Upper lobe of right lung (tissue), 1 donor: ENCODE measurements around the gene OTOP3. TPM values are rescaled to one million over a fixed set of nuclear protein-coding genes. Genes with fewer than 3 reads are reported as not detected.

Experiments used
- ATAC-seq: fragments of 200-7000 bp; cut with Tn5 transposase; one replicate; pipeline ENCODE4 v1.9.1; 2020; ENCODE audit warnings: mild to moderate bottlenecking, moderate library complexity
- DNase-seq: peaks from one replicate; pipeline ENCODE4 v3.0.0-alpha.2; 2020
- H3K27ac ChIP-seq: fragments of 200-600 bp; one replicate; pipeline ENCODE4 v1.8.0; 2022
- H3K27me3 ChIP-seq: fragments of 200-600 bp; one replicate; pipeline ENCODE4 v1.8.0; 2022; ENCODE audit warnings: mild to moderate bottlenecking
- H3K36me3 ChIP-seq: fragments of 200-600 bp; one replicate; pipeline ENCODE4 v1.8.0; 2022
- H3K4me1 ChIP-seq: fragments of 200-600 bp; one replicate; pipeline ENCODE4 v1.8.0; 2022
- H3K4me3 ChIP-seq: fragments of 200-600 bp; one replicate; pipeline ENCODE4 v1.8.0; 2022; ENCODE audit warnings: mild to moderate bottlenecking
- H3K9me3 ChIP-seq: fragments of 200-600 bp; one replicate; pipeline ENCODE4 v1.8.0; 2022
- CTCF ChIP-seq: fragments of 200-600 bp; IDR thresholded peaks from one replicate; pipeline ENCODE4 v1.8.0; 2022; ENCODE audit warnings: antibody characterized with exemption
- intact Hi-C: fragments of 100-400 bp; cut with DNase I; formaldehyde crosslinking; loops from one replicate; pipeline ENCODE4 v1.11.0; 2022
- total RNA-seq: library from RNA; stranded (reverse); fragmentation: NEBNext Ultra II Directional; extraction: Animal tissue kit (Norgen Biotek cat#: 25700); gene quantifications from one replicate; pipeline ENCODE4 v1.2.1, GENCODE V29; 2021
- donor health status: DM: no; HTN: yes; CAD: no; lungs with severe emphysema.

Gene OTOP3
- total RNA-seq, 1 donor from 2014 or later, result not detected

DNA sequence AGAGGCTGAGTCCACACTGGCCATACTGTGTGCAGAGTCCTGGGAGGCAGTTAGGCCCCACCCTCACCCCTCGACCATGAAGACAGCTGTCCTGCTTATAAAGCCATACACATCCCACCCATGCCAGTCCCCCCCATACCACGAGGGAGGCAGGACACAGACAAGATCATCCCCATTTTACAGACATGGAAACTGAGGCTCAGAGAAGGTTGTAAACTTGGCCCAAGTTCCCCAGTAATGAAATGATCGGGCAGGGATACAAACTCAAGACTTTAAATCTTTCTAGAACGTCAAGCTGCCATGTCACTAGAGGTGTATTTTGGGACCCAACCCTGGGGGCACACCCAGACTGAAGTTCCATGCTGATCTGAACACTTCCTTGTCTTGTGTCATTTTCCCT, 20.4 kb downstream of the OTOP3 start:
- no peak for ATAC-seq
- Histone ChIP-seq H3K4me3 (no peak overlapping the region), H3K27me3 (no peaks in the 10 kb centered on the region), H3K9me3 (no peaks in the 10 kb centered on the region), H3K4me1 (no peaks in the 10 kb centered on the region), H3K27ac (no peak overlapping the region), H3K36me3 (peaks cover 4% of the 10 kb centered on the region)
- DNase-seq, result no peak
- TF ChIP-seq CTCF, result no peak
- intact Hi-C loops, result no loop called here

DNA sequence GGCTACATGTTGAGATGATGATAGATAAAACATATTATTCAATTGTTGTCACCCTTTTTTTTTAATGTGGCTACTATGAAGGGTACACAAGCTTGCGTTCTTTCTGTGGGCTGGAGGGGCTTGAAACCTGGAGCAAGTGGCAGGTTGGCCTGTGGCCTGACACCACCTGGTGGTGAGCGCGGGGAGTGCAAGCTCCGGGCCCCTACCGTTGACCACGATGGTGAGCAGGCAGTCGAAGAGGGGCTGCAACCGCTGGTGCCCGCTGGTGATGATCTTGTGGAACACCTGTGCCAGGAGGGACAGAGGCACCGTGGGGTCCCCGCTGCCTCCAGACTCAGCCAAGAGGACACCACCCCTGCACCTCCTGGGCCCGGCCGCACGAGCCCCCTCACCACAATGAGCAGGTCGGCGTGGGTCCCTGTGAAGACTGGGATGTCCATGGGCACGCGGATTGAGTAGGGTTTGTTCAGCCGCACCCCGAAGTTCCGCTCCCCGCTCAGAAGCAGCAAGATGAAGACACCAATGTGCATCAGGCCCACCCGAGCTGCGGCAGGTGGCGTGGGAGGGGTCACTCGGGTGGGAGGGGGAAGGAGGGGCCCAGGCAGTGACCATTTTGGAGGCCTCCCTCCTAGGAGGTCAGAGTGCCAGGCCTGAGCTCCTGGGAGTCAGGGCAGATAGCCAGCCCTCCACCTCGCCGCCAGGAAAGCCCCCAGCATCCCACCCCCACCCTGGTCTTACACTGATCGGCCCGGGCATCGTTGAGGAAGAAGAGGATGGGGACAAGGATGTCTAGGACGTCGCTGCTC, 22.4 kb downstream of the OTOP3 start:
- ATAC-seq (peak; percentile 57), DNase-seq (peak; percentile 86)
- no peaks in the 10 kb centered on the region for H3K9me3 ChIP-seq
- no peak overlapping the region for H3K4me3 ChIP-seq
- H3K4me1 ChIP-seq, result peaks cover 4% of the 10 kb centered on the region
- no peak overlapping the region for H3K27ac ChIP-seq
- peaks cover 4% of the 10 kb centered on the region for H3K36me3 ChIP-seq
- no peaks in the 10 kb centered on the region for H3K27me3 ChIP-seq
- TF ChIP-seq CTCF, result peak; percentile 96
- intact Hi-C loops, result no loop called here

DNA sequence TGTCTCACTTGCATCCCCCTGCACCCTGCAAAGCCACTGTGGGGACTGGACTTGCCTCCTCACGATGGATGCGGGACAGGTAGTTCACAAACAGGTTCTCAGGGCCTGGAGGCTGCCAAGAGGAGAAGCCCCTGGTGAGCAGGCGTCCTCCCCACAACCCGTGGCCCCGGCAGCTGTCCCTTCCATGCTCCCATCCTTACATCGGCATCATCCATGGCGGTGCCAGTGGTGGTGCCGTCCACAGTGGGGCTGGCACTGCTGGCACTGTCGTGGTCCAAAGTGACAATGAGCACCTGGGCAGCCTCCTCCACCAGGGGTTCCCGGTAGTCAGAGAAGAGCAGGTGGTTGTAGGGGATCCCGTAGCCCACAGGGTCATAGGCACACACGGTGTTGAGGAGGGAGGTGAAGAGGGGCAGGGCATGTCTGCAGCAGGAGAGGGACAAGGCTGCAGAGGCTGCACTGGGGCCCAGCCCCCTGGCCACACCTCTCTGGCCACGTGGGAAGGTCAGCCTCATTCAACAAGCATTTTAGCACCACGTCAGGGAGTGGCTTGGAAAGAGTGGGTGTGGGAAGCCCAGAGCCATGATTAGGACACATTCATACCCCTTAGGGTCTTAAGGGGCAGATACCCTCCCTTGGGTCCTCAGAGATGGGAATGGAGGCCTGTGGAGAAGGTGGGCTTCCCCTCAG, 24.3 kb downstream of the OTOP3 start:
- intact Hi-C loops, result loop anchor here (10.0 kb wide), 1 partner anchor 55 kb away; the partner anchor contains the start of gene MRPL58
- Histone ChIP-seq H3K27ac (no peak overlapping the region), H3K4me1 (peaks cover 4% of the 10 kb centered on the region), H3K4me3 (no peak overlapping the region), H3K9me3 (no peaks in the 10 kb centered on the region), H3K27me3 (no peaks in the 10 kb centered on the region), H3K36me3 (peaks cover 2% of the 10 kb centered on the region)
- no peak for DNase-seq
- no peak for TF ChIP-seq CTCF
- ATAC-seq, result peak; percentile 9

- Histone ChIP-seq H3K4me3 (no peak overlapping the region), H3K36me3 (no peaks in the 10 kb centered on the region), H3K27ac (no peak overlapping the region), H3K4me1 (peaks cover 4% of the 10 kb centered on the region), H3K27me3 (no peaks in the 10 kb centered on the region), H3K9me3 (no peaks in the 10 kb centered on the region)
- ATAC-seq (peak; percentile 81), DNase-seq (peak; percentile 89)
- intact Hi-C loops, result loop anchor here (10.0 kb wide), 1 partner anchor 54 kb away; the partner anchor contains the start of gene MRPL58
- peak; percentile 45 for TF ChIP-seq CTCF
These were observed 25.1 kb downstream of the OTOP3 start for GRCh38 chr17:74960570-74961342.

GRCh38 chr17:74961657-74962350, 26.1 kb downstream of the OTOP3 start:
- Histone ChIP-seq H3K9me3 (no peaks in the 10 kb centered on the region), H3K36me3 (no peaks in the 10 kb centered on the region), H3K27ac (no peak overlapping the region), H3K27me3 (no peaks in the 10 kb centered on the region), H3K4me3 (no peak overlapping the region), H3K4me1 (peaks cover 4% of the 10 kb centered on the region)
- peak; percentile 89 for DNase-seq
- TF ChIP-seq CTCF, result peak; percentile 85
- intact Hi-C loops, result loop anchor here (10.0 kb wide), 1 partner anchor 53 kb away; the partner anchor contains the start of gene MRPL58
- ATAC-seq, result peak; percentile 85
